ENCODE results near the gene NRXN2. TPM values are rescaled to one million over a fixed set of nuclear protein-coding genes. Genes with fewer than 3 reads are reported as not detected.

Gene NRXN2
- total and polyA plus RNA-seq, 2 of the 13 experiments (the other 11 are each of a cell fraction or from before 2014, with no cell fraction given), result not detected

DNA sequence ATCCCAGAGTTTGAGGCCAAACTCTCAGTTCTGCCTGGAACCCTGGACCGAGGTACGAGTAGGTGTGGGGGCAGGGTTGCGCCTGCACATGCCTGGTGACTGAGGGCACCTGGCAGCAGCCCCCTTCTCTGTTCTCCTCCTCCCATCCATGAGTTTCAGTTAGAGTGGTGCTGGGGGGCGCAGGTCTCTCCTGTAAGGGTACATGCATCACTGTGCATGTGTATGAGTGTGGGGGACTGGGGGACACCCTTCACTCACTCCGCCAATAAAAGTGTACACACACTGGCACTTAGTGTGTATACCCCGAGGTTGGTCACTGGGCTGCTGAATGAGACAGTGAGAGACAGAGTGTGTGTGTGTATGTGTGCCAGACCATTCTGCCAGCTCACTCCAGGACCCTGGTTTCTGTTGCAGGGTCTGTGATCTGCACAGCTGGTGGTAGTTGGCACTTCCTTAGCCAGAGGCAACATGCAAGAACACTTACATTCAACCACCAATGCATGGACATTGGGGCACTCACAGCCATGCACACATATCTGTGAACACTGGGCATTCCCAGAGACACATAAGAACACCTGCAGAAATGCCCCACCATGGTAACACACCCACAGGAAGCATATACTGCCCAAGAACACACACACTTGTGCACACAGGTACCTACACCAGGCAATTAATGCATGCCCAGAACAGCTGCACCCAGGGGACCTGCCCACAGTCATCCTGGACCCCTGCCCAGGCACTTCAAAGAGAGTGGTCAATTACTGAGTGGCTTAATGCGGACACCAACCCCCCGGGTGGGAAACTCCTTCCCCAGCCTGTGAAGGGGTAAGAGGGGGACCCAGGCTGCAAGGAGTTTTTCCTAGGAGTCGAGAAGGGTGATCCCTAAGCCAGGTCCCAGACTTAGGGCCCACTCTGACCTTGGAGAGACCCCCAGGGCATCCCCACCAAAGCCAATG lies 1.2 kb upstream of the NRXN2 start (continued):
- no peak for TF ChIP-seq HMG20B (CRISPR knock-in tag; conservative IDR thresholded peaks at IDR 0.05)

DNA sequence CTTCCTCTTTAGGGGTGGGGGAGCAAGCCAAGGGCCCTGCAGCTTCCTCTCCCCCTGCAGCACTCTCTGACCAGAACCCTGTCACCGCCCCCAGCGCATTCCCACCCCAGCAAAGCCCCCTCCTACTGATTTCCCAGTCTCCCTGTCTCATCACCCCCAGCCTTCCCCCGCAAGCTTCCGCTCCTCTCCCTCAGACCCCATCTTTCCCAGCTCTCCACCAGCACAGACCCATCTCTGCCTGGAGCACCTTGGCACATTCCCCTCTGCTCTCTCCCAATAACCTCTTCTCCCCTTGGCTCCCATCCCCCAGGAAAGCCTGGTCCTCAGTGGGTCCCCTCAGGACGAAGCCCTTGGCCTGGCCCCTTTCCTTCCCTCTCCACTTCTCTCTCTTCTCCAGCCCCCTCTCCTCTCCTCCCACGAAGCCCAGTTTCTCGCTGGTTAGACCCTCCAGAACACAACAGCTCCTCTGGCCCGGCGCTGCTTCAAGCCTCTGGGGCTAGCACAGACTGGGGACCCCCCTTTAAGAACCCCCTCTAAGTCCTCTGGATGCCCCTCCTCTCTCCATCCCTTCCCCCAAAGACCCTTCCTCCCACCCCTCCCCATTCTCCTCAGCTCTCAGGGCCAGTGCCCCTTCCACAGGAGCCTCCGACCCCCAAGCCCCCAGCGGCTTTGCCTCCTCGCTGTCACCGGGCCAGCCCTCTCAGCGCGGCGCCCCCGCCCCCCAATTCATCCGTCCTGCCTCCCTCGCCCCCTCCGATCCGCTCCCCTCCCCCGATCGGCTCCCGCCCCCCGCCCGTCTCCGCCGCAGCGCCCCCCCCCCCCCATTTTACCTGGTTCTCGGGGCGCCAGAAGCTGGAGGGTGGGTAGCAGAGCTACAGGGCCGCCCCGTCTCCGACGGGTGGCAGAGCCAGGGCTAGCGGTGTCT lies 594 bp downstream of the NRXN2 start:
- intact Hi-C loops (cut with micrococcal nuclease; ENCODE audit: unreplicated experiment), result no loop called here
- FAIRE-seq, result no peak
- CTCF ChIA-PET (ENCODE audit: low intra/inter-chr PET ratio, low total read pairs), result interaction anchor here (0.8 kb wide), 1 partner anchor 34 kb away, joined by 4 read pairs; no protein-coding TSS in a partner anchor
- WGBS (ENCODE audit: low lambda C conversion rate), result 26% methylated on average over 24 of the region's 36 CpGs
- no peak overlapping the region for H3K9ac ChIP-seq (ENCODE audit: insufficient read depth, low read depth, low read length)
- ATAC-seq, result no peak
- in situ Hi-C loops (cut with HindIII; ENCODE audit: extremely low pct_ligation_motif_present, low pct_unique_long_range_greater_than_20kb), result no loop called here
- H3K27me3 ChIP-seq (ENCODE audit: control insufficient read depth in 1 of 2, insufficient read depth in 2 of 2, low read length in 2 of 2), result peaks cover 3 to 48% of the 10 kb centered on the region in 2 experiments
- BruUV-seq (replicated peaks), result no TSS peak
- POLR2A ChIA-PET, result no interaction called here
- no peak overlapping the region for H2AFZ ChIP-seq (ENCODE audit: low read length)
- no peak overlapping the region for H3K4me3 ChIP-seq (replicated peaks in 1 of 3; ENCODE audit: insufficient read depth in 1 of 3, low read depth in 2 of 3, low read length in 3 of 3)
- no peak overlapping the region for H3K4me2 ChIP-seq (ENCODE audit: low read depth, low read length)
- no peak overlapping the region for H3K27ac ChIP-seq (ENCODE audit: extremely low read length, insufficient read depth, low read length)
- no peaks in the 10 kb centered on the region for H3K36me3 ChIP-seq (replicated peaks in 1 of 2; ENCODE audit: control insufficient read depth in 1 of 2, insufficient read depth in 2 of 2, low read length in 2 of 2)
- no peak for DNase-seq (ENCODE audit: low spot score)
- no peaks in the 10 kb centered on the region for H3K79me2 ChIP-seq (ENCODE audit: insufficient read depth, low read length)
- H4K20me1 ChIP-seq (ENCODE audit: insufficient read depth, low read length), result no peaks in the 10 kb centered on the region
- H3K9me3 ChIP-seq (ENCODE audit: low read length), result no peaks in the 10 kb centered on the region
- peaks cover 34% of the 10 kb centered on the region for H3K4me1 ChIP-seq (ENCODE audit: insufficient read depth, low read length)
- TF ChIP-seq ZNF644 (CRISPR knock-in tag; IDR thresholded peaks at IDR 0.05; ENCODE audit: low read depth), result no peak
- no peak for TF ChIP-seq GTF2F1 (IDR thresholded peaks at IDR 0.05; ENCODE audit: low read length)
- no peak for TF ChIP-seq SMAD3 (CRISPR knock-in tag; IDR thresholded peaks at IDR 0.05)
- TF ChIP-seq HIVEP1 (CRISPR knock-in tag; IDR thresholded peaks at IDR 0.05), result no peak
- no peak for TF ChIP-seq GLI4 (CRISPR knock-in tag; IDR thresholded peaks at IDR 0.05; ENCODE audit: borderline replicate concordance)
- TF ChIP-seq KLF11 (CRISPR knock-in tag; IDR thresholded peaks at IDR 0.05), result no peak
- TF ChIP-seq PRPF4 (IDR thresholded peaks at IDR 0.05; ENCODE audit: low read depth, low read length, poor library complexity, severe bottlenecking), result no peak
- no peak for TF ChIP-seq SYNCRIP (IDR thresholded peaks at IDR 0.05; ENCODE audit: insufficient read depth, low read depth, low read length)
- TF ChIP-seq, protein P1, sequence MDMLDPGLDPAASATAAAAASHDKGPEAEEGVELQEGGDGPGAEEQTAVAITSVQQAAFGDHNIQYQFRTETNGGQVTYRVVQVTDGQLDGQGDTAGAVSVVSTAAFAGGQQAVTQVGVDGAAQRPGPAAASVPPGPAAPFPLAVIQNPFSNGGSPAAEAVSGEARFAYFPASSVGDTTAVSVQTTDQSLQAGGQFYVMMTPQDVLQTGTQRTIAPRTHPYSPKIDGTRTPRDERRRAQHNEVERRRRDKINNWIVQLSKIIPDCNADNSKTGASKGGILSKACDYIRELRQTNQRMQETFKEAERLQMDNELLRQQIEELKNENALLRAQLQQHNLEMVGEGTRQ (IDR thresholded peaks at IDR 0.05; ENCODE audit: low read depth, low read length), result no peak
- TF ChIP-seq, protein P1 (CRISPR knock-in tag; IDR thresholded peaks at IDR 0.05; ENCODE audit: borderline replicate concordance), result no peak
- TF ChIP-seq ZNF446 (CRISPR knock-in tag; IDR thresholded peaks at IDR 0.05), result no peak
- TF ChIP-seq PLRG1 (conservative IDR thresholded peaks at IDR 0.05), result no peak
- TF ChIP-seq ZNF550 (CRISPR knock-in tag; IDR thresholded peaks at IDR 0.05; ENCODE audit: borderline replicate concordance), result no peak
- no peak for TF ChIP-seq ZFP36L1 (CRISPR knock-in tag; IDR thresholded peaks at IDR 0.05)
- no peak for TF ChIP-seq KMT2B (CRISPR knock-in tag; IDR thresholded peaks at IDR 0.05)
- TF ChIP-seq SP5 (CRISPR knock-in tag; IDR thresholded peaks at IDR 0.05; ENCODE audit: borderline replicate concordance, low read depth), result no peak
- no peak for TF ChIP-seq KDM1A (CRISPR knock-in tag; IDR thresholded peaks at IDR 0.05)
